HG02759 (cell line): ENCODE data around the gene YWHAG.
"Not testable (repeated sequence)": the region's sequence is repeated elsewhere in the genome, so short reads cannot be mapped to it uniquely, and the experiment has no call there.

ENCODE experiments used
- ATAC-seq: cut with Tn5 transposase; IDR thresholded peaks from one replicate; pipeline ENCODE4 v1.9.1; 2021; ENCODE audit warnings: mild to moderate bottlenecking, moderate library complexity; ENCODE audit not compliant: unreplicated experiment

Gene YWHAG

GRCh38 chr7:76351372-76351771, 7.4 kb downstream of the YWHAG start:
- no peak for ATAC-seq

DNA sequence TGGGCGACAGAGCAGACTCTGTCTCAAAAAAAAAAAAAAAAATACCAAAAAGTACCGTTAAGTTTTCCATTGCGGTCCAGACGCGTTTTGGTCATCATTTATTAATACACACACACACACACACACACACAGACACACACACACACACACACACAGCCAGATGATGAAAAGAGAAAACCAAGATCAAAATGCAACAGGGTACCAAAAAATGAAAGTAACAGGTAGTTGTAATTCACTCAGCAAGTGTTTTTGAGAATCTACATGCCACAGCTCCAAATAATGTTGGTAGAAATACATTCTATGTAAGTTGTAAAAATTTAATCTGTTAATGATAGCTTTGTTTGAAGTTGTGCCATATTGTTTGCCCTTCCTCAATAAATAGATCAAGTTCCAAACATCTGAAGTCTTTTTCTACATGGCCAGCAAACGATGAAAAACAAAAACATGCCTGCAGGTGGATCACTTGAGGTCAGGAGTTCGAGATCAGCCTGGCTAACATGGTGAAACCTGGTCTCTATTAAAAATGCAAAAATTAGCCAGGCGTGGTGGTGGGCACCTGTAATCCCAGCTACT, 9.4 kb downstream of the YWHAG start:
- ATAC-seq, result no peak

- no peak for ATAC-seq
These were observed 11.1 kb downstream of the YWHAG start for GRCh38 chr7:76347710-76348109.

DNA sequence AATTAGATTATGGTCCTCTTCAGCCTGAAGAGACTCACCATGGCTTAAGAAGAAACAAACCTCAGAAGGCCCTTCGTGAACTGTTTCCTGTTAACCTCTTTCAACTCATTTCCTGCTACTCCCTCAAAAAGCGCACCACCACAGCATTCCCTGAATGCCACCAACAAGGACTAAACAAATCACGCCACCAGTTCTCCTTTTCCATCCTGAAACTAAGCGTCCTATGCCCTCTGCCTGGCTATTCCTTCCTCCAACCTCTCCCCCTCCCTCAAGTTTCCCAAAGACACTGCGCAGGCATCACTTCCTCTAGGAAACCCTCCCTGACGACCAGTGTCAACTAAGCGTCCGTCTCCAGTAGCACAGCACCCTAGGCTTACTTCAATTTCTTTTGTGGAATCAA, 12.0 kb downstream of the YWHAG start:
- no peak for ATAC-seq

- no peak for ATAC-seq
These were observed 12.7 kb downstream of the YWHAG start for GRCh38 chr7:76346097-76346496.

DNA sequence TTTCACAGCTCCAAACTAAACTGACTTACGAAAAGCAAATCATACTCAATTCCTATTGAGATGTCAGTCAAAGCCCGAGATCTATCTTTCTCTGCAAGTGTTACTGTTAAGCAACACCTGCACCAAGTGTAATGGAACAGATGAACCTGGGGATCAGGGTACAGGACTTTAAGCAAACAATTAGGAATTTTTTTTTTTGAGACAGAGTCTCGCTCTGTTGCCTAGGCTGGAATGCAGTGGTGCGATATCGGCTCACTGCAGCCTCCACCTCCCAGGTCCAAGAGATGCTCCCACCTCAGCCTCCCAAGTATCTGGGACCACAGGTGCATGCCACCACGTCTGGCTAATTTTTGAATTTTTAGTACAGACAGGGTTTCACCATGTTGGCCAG, 14.9 kb downstream of the YWHAG start:
- ATAC-seq, result no peak

DNA sequence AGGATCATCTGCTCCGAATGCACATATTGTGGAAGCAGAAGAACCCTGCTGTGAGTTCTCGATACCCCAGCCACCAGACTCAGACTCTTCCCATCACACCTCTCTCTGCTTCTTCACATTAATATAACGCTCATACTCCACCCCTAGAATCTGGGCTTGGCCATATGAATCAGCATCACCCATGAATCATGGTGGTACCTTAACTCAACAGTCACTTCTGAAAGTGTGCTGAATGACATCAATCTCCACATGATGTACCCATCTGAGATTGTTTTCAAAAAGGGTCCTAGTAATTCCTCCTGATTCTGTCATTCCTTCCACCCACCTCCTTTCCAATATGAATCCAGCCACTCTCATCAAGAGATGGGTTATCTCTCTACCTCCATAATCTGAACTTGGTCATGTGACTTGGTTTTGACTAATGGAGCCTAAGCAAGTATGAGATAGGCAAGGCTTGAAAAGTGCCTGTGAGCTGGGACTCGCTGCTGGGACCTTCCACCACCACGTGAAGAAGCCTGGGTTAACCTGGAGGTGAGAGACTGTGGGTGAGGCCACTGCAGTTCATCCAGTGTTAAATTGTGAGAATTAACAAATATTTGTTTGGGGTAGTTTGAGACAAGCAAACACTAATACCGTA, 15.4 kb downstream of the YWHAG start:
- ATAC-seq, result no peak

- ATAC-seq, result no peak
These were observed 16.6 kb downstream of the YWHAG start for GRCh38 chr7:76342222-76342621.

DNA sequence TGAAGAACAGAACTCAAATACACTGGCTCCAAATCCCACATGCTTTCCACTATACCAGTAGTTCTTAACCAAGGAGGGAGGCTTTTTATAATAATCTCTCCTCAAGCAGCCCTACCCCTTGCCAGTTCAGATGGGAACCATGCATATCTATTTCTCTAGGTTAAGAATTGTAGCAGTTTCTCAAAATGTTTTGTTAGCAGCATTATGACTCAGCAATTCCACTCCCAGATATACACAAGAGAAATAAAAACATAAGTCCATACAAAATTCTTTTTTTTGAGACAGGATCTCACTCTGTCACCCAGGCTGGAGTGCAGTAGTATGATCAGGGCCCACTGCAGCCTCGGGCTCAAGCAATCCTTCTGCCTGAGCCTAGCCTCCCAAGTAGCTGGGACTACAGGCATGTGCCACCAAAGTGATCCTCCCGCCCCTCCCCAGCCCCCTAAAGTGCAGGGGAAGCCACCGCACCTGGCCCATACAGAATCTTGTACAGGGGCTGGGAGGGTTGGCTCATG, 18.1 kb downstream of the YWHAG start:
- ATAC-seq, result no peak

DNA sequence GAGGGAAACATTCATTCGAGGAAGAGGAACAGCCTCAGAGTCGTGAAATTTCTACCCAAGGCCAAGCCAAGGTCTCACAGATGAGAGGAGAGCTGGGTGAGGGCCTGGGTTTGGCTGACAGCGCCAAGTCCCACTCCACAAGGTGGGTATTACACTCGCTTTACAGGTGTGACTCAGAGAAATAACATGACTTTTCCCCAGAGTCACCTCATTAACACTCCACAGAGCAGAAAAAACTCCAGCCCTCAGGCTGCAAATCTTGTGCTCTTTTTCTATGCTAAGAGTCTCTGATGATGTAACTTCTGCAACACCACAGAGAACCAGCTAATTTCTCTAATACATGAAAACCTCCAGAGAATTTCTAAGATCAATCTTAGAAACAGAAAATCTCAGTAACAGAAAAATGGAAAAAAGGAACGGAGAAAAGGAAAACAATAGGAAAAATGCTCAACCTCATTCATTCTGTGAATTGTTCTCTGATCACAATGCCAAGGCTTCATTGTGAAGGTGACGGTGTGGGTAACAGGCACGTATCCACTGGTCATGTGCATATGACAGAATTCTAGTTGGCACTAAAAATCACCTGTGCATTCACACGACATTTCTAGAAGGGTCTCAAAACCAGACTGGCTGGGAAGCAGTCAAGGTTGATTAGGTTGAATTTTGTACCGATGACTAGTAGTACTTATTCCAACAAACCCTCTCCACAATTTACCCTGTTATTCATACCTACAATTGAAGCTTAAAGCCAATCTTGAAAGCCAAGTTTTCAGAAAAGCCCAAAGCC, 20.3 kb downstream of the YWHAG start:
- ATAC-seq, result no peak

- ATAC-seq, result no peak
These were observed 21.6 kb downstream of the YWHAG start for GRCh38 chr7:76337147-76337546.

DNA sequence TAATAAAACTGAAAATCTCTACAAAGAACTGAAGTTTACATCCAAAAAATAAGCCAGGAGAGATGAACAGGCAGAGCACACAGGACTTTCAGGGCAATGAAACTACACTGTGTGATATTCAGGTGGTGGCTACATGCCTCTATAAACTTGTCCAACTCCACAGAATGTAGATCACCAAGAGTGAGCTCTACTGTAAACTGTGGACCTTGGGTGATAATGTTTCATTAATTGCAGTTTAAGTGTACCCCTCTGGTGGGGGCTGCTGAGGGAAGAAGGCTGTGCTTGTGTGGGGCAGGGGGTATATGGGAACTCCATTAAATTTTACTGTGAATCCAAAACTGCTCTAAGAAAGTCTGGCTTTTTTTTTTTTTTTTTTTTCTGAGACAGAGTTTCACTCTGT, 22.7 kb downstream of the YWHAG start:
- ATAC-seq, result no peak

DNA sequence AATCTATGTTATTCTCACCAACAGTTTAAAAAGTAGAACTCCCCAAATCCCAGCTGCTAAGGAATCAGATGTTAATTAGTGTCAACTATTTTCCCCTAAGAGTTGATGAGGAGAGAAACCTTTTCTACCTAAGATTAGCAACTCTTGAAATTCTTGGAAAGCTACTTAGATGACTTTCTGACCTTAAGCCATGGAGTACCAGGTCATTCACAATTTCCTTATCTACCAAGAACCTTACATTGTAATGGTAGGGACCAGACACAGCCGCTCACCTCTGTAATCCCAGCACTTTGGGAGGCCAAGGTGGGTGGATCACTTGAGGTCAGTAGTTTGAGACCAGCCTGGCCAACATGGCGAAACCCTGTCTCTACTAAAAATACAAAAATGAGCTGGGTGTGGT, 23.4 kb downstream of the YWHAG start:
- ATAC-seq, result not testable (repeated sequence)

GRCh38 chr7:76334320-76334967, 24.3 kb downstream of the YWHAG start:
- ATAC-seq, result no peak

GRCh38 chr7:76333511-76334101, 25.2 kb downstream of the YWHAG start:
- no peak for ATAC-seq

DNA sequence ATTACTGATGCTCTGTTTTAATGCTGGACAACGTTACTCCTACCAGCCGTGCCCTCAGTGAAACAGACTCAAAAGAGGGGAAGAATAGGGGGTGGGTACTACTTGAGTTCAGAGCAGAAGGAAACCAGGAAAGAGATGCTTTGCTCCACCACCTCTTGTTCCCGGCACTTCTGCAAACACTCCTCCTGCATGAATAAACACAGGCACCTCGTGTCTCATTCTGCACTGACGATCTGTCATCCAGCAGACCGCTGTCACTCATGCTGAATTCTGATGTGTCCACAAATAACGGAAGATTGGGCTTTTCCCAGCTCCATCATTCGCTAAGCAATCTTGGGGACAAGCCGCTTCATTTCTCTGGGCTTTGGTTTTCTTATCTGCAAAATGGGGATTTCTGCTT, 26.7 kb downstream of the YWHAG start:
- no peak for ATAC-seq

- ATAC-seq, result no peak
These were observed 28.1 kb downstream of the YWHAG start for GRCh38 chr7:76330673-76331072.

- ATAC-seq, result no peak
These were observed 28.5 kb downstream of the YWHAG start for GRCh38 chr7:76330261-76330660.

- ATAC-seq, result no peak
These were observed 29.3 kb downstream of the YWHAG start for GRCh38 chr7:76329479-76329878.

DNA sequence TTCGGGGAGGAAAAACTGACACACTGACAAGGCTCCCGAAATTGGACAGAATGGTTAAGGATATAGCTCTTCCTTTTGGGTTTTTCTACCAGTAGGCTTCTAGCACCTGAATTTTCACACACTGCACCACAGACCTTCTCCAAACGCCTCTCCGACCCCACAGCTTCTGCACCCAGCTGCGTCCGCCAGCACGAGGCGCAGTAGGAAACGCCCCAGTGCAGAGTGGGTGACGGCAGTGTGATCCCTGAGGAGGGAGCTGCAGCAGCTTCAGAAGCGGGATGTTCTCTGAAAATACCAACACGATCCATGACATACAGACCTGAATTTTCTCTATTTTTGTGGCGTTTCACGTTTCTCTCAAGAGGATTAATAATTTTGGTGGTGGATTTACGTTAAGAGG, 30.4 kb downstream of the YWHAG start:
- ATAC-seq, result no peak

- ATAC-seq, result no peak
These were observed 31.2 kb downstream of the YWHAG start for GRCh38 chr7:76327610-76328009.
